Stimulated activated CD4-positive, alpha-beta T cell treated with anti-CD3 and anti-CD28 coated beads, Interleukin-4, amount 100 ng/mL, for 24 hours (primary cell): ENCODE measurements around the gene CALU.

Experiments used
- DNase-seq: peaks from one replicate; pipeline ENCODE4 v3.0.0-alpha.2; 2020

The CALU gene

GRCh38 chr7:128815289-128815942 lies 76.3 kb downstream of the CALU start:
- no peak for DNase-seq

GRCh38 chr7:128818694-128819093 lies 79.5 kb downstream of the CALU start:
- DNase-seq: no peak
